Hepatic stellate cell (primary cell): ENCODE data around the gene UXT.
A peak's percentile ranks its signal among the peaks of the same experiment; 100 is the strongest.
"Not testable (repeated sequence)": the region's sequence is repeated elsewhere in the genome, so short reads cannot be mapped to it uniquely, and the experiment has no call there.

Experiments
- DNase-seq: peaks from one replicate; pipeline ENCODE4 v3.0.0; 2011; ENCODE audit warnings: low spot score

UXT gene, protein sequence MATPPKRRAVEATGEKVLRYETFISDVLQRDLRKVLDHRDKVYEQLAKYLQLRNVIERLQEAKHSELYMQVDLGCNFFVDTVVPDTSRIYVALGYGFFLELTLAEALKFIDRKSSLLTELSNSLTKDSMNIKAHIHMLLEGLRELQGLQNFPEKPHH

GRCh38 chrX:47658684-47659420 is at the start of gene UXT:
Gene UXT (minus strand): TSS chrX:47659180. CDS start chrX:47658927, 253 bp downstream.
- DNase-seq: peak; percentile 69

DNA sequence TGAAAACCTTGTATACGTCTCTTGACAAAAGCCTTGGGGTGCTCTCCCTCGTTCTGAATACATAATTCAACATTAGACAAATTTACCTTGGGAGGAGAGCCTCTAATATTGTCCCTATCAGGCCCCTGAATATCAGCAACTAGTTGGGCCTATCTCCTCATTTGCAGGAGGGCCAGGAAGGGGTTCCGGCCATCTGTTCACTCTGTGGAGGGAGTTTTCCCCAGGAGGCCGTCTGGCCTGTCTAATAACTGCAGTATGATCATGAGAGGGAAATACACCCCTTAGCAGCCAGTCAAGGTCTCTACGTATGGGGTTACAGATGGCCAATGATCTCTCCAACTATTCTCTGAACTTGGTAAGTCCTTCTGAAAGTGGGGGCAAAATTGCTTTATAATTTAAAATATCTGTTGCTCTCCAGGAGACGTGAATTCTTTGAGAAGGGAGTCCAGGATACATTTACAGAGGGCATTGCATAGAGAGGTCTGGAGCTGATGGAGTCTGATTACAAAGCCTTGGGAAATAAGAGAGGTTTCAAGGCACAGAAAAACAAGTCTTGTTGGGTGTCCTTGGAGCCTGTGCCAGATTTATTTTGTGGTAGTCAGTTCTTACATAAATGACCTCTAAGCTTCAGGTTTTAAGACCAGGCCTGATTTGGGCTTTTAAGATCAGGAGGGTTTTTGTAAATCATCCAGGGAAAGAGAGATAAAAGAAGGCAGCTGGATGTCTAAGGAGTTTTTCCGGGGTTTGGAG is 48.2 kb upstream of the UXT start:
- DNase-seq: no peak

GRCh38 chrX:47706575-47706974 is 47.6 kb upstream of the UXT start:
- DNase-seq: no peak

GRCh38 chrX:47704736-47705135 is 45.8 kb upstream of the UXT start:
- no peak for DNase-seq

DNA sequence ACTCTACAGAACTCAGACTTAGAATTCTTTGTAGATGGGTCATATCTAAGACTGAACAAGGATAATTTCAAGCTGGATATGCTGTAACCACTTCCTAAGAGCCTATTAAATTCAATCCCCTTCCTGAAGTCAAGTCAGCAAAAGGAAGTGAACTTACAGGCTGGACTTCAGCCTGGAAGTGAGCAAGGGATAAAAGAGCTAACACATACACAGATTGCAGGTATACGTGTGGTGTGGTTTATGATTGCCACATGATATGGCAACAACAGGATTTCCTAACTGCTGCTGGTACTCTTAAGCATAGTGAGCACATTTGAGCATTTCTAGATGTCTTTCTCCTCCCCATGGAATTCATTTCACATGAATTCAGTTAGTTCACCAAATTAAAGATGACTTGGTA is 38.2 kb upstream of the UXT start:
- no peak for DNase-seq

GRCh38 chrX:47690175-47690574 is 31.2 kb upstream of the UXT start:
- DNase-seq: no peak

DNA sequence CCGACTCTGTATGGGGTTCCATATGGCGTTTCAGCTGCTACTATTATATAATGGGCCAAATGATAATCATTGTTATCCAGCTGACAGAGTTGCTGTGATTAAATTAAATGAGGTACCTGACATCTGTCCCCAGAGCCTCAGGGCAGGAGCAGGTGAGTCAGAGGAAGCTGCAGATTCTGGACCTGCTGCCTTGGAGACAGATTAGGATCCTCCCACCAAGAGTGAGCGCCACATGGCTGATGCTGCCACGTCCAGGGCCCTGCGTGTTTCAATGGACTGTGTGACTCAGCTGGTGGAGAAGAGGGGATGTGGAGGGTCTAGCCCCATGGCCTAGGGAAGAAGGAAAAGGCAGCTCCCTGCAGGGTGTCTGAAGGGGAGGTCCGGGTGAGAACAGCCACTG is 28.3 kb upstream of the UXT start:
- no peak for DNase-seq

- no peak for DNase-seq
Observed at GRCh38 chrX:47683829-47684205, 24.8 kb upstream of the UXT start.

DNA sequence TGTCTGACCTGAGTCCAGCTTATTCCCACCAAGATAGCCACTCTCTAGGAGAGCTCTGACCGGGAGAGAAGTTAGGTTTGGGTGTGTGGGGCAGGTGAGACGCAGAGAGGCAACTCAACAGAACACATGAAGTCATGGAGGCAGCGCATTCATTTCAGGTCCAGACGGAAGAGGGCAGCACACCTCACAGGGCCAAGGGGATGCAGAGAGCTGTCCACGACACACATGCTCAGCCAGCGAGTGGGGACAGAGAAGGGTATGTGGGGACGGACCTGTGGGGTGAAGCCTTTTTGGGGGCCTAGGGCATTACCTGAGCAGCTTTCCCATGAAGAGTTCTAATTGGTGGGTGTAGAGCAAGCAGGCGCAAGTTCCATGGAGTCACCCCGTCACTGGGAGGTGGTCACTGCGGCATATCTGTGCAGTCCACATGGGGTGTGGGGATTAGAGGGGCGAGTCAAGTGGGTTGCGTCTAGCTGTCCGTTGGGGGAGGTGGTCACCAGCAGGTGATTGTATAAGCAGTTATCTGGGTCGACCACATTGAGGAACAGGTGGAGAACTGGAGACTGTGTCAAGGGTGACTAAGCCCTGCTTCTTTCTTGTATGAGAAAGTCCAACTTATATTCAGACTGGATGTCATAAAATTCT is 24.3 kb upstream of the UXT start:
- DNase-seq: no peak

DNA sequence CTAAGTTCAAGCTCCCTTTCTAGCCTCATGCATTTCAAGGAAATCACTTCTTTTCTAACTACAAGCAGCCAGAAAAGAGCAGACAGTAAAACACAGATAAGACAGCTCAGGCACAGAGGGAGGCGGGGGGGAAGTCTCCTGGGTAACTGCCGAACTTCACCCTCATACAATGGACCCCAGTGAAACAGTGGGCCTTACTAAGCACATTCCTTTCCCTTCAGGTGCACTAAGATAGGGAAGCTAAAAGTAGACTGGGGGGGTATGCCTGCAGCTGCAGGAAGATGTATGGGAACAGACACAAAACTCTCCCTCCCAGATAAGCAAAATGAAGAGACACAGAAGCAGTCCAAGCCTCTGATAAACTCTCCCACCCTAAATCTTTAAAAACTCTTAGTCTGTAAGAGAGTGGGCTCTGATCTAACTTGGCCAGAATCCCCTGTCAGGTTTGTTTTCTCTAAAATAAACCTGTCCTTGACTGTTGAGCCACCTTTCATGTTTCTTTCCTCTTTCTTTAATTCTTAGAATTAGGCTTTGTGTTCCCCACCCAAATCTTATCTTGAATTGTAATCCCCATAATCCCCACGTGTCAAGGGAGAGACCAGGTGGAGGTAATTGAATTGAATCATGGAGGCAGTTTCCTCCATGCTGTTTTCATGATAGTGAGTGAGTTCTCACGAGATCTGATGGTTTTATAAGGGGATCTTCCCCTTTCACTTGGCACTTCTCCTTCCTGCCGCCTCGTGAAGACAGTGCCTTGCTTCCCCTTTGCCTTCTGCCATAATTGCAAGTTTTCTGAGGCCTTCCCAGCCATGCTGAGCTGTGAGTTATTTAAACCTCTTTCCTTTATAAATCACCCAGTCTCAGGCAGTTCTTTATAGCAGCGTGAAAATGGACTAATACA is 17.2 kb upstream of the UXT start:
- not testable (repeated sequence) for DNase-seq

GRCh38 chrX:47674776-47675175 is 15.8 kb upstream of the UXT start:
- DNase-seq: no peak

DNA sequence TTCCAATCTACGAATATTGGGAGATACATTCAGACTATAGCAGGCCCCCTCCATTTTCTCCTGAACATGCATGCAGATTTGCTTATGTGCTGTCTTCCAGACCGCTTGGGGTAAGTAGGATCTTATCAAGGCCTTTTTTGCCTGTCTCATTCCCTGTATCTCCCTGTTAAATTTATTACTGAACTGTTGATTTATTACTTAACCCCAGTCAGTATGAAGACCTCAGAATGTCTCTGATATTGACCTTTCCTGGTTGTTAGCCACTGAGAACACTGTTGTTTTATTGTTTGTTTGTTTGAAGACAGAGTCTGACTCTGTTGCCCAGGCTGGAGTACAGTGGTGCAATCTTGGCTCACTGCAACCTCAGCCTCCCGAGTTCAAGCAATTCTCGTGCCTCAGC is 6.8 kb upstream of the UXT start:
- DNase-seq: not testable (repeated sequence)

- no peak for DNase-seq
Observed at GRCh38 chrX:47664737-47665136, 5.8 kb upstream of the UXT start.

- DNase-seq: peak; percentile 40
Observed at GRCh38 chrX:47662144-47662657, 3.2 kb upstream of the UXT start.

DNA sequence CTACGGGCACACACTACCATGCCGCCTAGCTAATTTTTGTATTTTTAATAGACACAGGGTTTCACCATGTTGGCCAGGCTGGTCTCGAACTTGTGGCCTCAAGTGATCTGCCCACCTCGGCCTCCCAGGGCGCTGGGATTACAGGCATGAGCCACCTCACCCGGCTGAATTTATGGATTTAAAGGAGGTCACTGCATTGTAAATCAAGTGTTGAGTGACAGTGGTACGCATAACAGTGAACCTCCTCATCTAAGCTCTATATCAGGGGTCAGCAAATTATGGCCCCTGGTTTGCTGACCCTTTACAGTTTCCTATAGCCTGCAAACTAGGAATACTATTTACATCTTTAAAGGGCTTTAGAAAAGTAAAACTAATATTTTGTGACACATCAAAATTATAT is 2.6 kb upstream of the UXT start:
- no peak for DNase-seq

GRCh38 chrX:47659421-47659726 is 394 bp upstream of the UXT start:
- no peak for DNase-seq

GRCh38 chrX:47658301-47658683 is 688 bp downstream of the UXT start:
- no peak for DNase-seq

DNA sequence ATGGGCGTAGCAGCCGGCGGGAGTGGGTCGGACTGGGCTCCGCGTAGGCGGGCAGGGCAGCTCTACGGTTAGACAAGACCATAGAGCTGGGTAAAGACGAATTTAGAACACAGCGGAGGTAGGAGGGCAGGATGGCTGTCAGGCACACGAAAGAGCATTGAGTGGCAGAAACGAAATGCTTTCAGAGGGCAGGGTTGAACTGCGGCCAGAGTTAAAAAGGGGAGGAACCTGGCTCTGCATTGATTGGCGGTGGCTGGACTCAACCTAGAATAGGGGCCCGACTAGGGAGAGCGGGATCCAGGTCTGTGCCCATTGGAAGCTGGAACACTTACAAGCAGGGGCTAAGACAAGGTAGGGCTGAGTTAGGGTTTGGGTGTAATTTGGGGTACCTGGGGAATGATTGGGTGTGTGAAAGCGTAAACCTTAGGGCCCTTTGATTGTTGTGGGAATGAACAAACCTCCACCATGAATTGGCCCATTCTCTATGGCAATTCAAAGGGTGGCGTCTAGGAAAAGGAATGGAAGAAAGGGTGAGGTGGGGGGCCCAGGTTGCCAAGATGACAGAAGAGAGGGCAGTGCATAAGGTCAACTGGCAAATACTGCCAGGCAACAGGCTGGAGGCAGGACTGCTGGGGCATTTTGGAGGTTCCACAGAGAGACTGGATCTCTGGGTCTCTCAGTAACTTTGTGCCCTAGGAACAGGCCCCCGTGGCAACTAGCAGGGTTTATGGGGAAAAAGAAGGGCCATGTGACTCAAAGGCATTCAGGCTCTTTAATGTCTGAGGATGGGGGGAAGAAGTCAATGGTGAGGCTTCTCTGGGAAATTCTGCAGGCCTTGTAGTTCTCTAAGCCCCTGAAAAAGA is 7.7 kb downstream of the UXT start:
- DNase-seq: no peak

DNA sequence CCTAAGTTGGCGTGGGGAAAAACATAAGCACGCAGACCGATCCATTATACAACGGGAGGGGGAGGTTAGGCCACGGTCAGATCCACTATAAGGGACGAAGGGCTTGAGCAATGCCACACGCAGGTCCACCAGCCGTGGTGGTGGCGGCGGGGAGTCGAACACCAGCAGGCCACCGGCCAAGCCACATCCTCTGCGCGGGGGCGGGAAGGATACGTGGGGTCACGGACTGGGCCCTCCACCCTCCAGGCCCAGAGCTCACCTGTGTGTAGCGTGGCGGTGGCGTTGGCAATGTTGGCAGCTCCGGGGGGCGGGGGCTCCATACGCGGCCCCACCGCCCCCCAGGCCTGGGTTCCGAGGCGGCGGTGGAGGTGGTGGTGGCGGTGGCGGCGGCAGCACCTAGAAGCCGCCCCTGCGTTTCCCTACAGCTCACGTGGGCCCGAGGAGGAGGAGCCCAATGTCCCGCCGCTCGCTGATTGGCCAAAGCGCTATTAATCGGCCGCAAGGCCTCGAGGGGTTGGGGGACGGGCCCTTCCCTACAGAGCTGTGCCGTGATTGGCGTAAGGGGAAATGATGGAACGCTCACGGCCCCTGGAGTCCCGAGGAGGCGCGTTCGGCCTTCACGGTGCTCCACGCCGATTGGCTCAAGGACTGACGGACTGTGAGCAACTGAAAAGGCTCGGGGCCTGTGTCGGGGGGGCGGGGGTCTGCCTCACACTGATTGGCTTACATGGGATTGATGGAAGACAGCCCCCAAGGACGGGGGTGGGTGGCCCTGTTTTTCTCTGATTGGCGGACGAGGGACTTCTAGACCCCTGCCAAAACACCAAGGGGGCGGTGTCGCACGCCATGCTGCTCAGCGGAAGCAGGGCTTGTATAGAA is 8.6 kb downstream of the UXT start, which contains the start of gene ELK1:
Gene ELK1, minus strand, starts transcription at position 400 of the 879 bp plus-strand sequence. CDS start 9,122 bp downstream, outside the sequence.
- peak; percentile 90 for DNase-seq

DNA sequence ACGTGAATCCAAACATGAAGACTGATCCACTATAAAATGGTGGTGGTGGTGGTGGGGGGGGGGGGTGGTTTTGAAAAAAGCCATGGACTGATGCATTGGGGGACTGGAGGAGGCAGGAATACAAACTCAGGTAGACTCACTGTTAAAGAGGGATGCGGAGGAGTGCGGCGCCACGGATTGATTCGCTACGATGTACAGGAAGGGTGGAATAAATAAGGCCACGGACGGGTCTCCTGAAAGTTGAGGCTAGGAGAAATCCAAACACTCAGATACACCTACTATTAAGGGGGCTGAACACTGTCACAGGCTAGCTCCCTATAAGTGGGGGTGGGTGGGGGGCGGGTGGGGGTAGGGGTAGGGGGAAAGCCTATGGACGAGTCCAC is 9.2 kb downstream of the UXT start:
- DNase-seq: no peak
